ENCODE results near the gene BRF1.

Gene BRF1

GRCh38 chr14:105208738-105209075 lies 92.1 kb downstream of the BRF1 start:
- no peak for DNase-seq (ENCODE audit: low read depth)

- no peak for DNase-seq (ENCODE audit: low read depth)
These were observed 92.6 kb downstream of the BRF1 start for GRCh38 chr14:105207996-105208737.

GRCh38 chr14:105207460-105207901 lies 93.3 kb downstream of the BRF1 start:
- DNase-seq (ENCODE audit: low read depth), result no peak

DNA sequence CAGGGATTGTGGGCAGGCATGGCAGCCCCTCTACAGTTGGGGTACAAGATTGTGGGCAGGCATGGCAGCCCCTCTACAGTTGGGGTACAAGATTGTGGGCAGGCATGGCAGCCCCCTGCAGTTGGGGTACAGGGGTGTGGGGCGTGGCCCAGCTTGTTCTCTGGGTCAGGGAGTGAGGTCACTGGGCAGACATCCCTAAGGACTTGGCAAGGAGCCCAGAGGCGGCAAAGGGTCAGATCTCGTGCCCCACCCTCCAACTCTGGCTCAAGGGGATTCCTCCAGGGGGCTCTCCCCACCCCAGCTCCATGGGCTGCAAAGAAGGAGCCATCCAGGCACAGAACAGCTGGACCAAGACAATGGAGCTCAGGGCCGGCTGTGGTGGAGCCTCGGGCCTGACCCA lies 93.9 kb downstream of the BRF1 start:
- DNase-seq (ENCODE audit: low read depth), result no peak

DNA sequence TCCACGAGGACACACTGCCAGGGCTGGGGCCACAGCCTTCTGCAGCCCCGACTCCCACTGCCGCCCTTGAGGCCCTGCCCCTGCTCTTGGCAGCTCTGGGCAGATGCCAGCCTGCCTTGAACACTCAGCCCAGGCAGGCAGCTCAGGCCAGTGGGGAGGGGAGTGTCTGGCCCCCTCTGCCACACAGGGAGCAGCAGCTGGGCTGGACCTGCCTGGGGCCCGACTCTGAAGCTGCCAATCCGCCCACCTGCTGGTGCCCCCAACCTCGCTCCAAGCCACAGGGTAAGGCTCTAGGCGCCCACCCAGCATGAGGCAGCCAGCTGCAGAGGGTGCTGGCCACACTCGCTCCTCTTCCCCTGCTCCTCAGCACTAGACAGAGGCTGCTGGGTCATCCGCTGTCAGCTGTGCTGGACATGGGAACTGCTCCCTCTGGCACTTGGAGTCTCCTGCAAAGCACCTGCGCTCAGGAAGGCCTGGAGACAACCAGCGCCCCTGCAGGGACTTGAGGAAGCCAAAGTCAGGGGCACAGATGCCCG lies 95.1 kb downstream of the BRF1 start:
- no peak for DNase-seq (ENCODE audit: low read depth)

- no peak for DNase-seq (ENCODE audit: low read depth)
These were observed 95.7 kb downstream of the BRF1 start for GRCh38 chr14:105204931-105205672.

GRCh38 chr14:105204206-105204930 lies 96.4 kb downstream of the BRF1 start:
- no peak for DNase-seq (ENCODE audit: low read depth)

- no peak for DNase-seq (ENCODE audit: low read depth)
These were observed 97.1 kb downstream of the BRF1 start for GRCh38 chr14:105203701-105204100.

DNA sequence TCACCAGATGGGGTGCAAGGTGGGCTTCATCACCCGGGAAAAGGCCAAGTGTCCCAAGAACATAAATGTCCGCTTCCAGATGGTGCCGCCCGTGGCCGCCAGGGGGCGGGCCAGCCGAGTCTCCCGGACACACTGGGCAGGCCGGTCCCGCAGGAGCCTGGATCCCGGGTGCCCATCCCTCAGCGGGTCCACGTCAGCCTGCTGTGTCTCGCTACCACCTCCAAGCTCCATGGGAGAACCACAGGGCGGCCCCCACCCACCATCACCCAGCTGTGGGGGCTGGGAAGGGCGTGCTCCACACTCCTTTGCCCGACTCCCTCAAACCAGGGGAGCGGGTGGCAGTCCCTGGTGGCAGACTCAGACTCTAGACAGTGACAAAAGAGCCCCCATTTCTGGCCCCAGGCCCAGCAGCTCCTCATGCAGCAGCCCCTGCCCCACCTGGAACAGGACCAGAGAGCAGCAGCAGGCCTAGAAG lies 97.7 kb downstream of the BRF1 start:
- DNase-seq (ENCODE audit: low read depth), result peak; percentile 23

GRCh38 chr14:105201925-105202513 lies 98.8 kb downstream of the BRF1 start:
- DNase-seq (ENCODE audit: low read depth), result no peak

DNA sequence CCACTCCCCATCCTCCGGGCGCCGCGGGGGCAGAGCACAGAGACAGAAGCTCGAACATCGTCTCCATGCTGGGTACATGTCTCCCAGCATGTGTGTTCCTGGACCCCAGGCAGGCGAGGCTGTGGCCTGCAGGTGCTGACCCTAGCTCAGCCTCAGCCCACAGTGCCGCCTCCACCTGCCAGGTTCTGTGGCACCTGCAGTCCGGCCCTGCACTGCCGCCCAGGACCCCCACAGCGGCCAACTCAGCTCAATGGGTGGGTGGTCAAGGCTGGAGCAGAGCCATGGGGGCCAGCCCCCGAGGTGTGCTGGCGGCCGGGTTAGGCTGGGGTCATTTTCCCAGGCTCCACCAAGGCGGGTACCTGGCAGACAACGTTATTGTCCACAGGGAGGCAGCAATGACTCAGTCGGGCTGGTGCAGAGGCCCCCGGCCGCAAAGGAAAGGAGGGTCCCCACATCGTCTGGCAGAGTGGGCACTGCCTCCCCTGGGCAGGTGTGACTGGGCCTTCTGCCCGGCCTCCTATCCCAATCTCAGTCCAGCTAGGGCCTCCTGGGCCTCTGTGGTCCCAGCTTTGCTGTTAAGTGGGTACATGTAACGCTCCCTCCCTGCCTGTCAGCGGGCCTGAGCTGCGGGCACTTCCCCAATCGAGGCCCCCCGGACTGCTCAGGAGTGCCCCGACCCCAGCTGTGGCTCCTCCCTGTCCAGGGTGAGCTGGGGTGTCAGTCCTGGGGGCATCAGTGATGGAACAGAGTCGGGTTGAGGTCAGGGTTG lies 99.5 kb downstream of the BRF1 start:
- DNase-seq (ENCODE audit: low read depth), result no peak

DNA sequence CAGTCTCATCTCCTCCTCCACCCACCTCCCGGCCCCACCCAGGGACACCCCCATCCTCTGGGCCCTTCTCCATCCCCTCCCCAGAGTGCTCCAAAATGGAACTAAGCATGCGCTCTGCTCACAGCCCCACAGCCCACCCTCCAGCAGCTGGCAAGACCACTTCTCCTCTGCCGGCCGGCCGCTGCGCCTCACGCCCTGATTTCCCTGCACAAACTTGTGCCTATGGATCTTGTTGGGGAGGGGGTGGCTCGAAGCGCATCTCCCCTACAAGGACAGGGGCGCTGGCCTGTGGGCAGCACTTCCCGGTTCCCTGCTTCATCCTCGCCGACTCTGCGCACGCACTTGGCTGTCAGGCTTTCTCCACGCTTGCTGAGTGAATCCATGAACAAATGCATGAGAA lies 100.2 kb downstream of the BRF1 start:
- DNase-seq (ENCODE audit: low read depth), result no peak

- DNase-seq (ENCODE audit: low read depth), result no peak
These were observed 100.7 kb downstream of the BRF1 start for GRCh38 chr14:105200074-105200473.

DNA sequence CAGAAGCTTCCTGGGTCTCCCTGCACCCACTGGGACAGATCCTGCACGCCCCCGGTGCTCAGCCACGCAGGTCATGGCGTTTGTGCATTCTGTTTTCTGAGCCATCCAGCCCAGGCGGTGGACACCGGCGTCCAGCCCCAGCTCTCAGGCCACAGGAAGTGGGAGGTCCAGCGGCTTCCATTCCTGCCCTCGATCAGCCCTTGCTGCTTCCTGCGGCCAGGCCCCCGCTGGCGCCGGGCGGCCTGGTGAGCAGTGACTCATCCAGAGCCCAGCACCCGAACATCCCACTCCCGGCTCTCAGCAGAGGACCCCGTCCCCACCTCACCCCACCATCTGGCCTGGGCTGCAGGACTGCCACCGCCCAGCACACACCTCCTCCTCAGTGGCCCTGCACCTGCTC lies 101.7 kb downstream of the BRF1 start:
- no peak for DNase-seq (ENCODE audit: low read depth)

GRCh38 chr14:105198588-105198987 lies 102.2 kb downstream of the BRF1 start:
- DNase-seq (ENCODE audit: low read depth), result no peak

- DNase-seq (ENCODE audit: low read depth), result peak; percentile 48
These were observed 103.6 kb downstream of the BRF1 start for GRCh38 chr14:105197211-105197641.

GRCh38 chr14:105196265-105196960 lies 104.4 kb downstream of the BRF1 start:
- DNase-seq (ENCODE audit: low read depth), result no peak

DNA sequence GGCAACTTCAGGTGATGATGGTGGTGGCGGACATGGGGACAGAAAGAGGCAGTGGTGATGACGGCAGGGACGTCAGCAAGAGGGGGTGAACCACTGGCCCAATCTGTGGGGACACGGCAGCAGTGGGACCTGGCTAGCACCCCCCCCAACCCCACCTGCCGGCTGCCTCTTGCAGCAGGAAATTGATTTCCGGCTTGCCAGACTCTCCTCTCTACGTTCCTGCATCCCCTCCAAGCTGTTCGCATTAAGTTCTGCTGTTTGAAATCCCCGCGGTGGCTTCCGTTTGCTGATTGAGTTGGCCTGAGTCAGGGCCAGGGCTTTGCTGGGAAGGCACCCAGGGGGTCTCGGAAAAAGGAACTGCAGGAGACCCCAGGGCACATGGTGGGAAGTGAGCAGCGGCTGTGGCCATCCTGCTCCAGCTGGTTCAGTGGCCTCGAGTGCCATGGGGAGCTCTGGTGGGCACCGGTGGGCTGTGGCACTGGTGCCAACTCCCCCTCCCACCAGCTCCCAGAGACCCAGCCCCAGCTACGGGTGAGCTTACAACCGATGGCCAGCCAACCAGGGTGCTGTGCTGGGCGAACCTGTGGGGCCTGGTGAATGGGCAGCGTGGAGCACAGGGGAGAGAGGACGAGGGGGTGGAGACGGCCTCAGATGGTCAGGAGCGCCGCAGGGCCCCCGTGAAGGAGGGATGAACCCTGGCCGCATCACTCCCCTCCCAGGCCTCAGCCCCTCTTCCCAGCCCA lies 105.1 kb downstream of the BRF1 start:
- no peak for DNase-seq (ENCODE audit: low read depth)

DNA sequence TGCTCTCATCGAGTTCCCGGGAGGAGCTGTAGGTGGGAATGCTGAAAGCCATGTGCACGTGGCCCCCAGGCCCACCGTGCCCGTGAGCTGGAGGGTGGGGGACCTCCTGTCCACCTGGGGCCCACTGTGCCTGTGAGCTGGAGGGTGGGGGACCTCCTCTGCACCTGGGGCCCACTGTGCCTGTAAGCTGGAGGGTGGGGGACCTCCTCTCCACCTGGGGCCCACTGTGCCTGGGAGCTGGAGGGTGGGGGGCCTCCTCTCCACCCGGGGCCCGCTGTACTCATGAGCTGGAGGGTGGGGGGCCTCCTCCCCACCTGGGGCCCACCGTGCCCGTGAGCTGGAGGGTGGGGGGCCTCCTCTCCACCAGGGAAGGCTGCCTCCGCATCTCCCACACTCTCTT lies 105.8 kb downstream of the BRF1 start:
- no peak for DNase-seq (ENCODE audit: low read depth)

Data from GM04504 (cell line).